DOHH2 (cell line): ENCODE measurements around the gene IRX6.

ENCODE experiments used
- H3F3A ChIP-seq: fragments of 200-600 bp; sonication (generic), shearing (Covaris generic); 2 replicates; pipeline ENCODE4 v1.6.0; 2016; ENCODE audit warnings: antibody characterized with exemption, mild to moderate bottlenecking; ENCODE audit not compliant: control insufficient read depth, insufficient read depth
- H3K27ac ChIP-seq: fragments of 200-600 bp; sonication (generic); 2 replicates; pipeline ENCODE4 v1.5.1; 2014; ENCODE audit warnings: low read depth, mild to moderate bottlenecking, low read length, moderate library complexity
- H3K27me3 ChIP-seq: fragments of 200-600 bp; sonication (generic); 2 replicates; pipeline ENCODE4 v1.6.1; 2014; ENCODE audit warnings: mild to moderate bottlenecking, low read length, mixed read lengths; ENCODE audit not compliant: control insufficient read depth
- H3K36me3 ChIP-seq: fragments of 200-600 bp; sonication (generic); 2 replicates; pipeline ENCODE4 v1.6.1; 2014; ENCODE audit warnings: mild to moderate bottlenecking, low read length, moderate library complexity, mixed read lengths; ENCODE audit not compliant: control insufficient read depth
- H3K4me1 ChIP-seq: fragments of 200-600 bp; sonication (generic); 2 replicates; pipeline ENCODE4 v1.6.1; 2014; ENCODE audit warnings: mild to moderate bottlenecking, low read length, mixed read lengths; ENCODE audit not compliant: control insufficient read depth
- H3K4me2 ChIP-seq: fragments of 200-600 bp; sonication (generic); 2 replicates; pipeline ENCODE4 v1.6.0; 2014; ENCODE audit warnings: mild to moderate bottlenecking, low read length, moderate library complexity
- H3K4me3 ChIP-seq: fragments of 200-600 bp; sonication (generic); 2 replicates; pipeline ENCODE4 v1.5.1; 2014; ENCODE audit warnings: mild to moderate bottlenecking, low read length, mixed read lengths
- H3K79me2 ChIP-seq: fragments of 200-600 bp; sonication (generic); 2 replicates; pipeline ENCODE4 v1.6.1; 2014; ENCODE audit warnings: mild to moderate bottlenecking, low read length, mixed read lengths; ENCODE audit not compliant: control insufficient read depth
- H3K9me2 ChIP-seq: fragments of 200-600 bp; sonication (generic); replicated peaks from 2 replicates; pipeline ENCODE4 v1.6.1; 2014; ENCODE audit warnings: mild to moderate bottlenecking, low read length, mixed read lengths; ENCODE audit not compliant: control insufficient read depth
- H3K9me3 ChIP-seq: fragments of 200-600 bp; sonication (generic); 2 replicates; pipeline ENCODE4 v1.6.1; 2014; ENCODE audit warnings: antibody characterized with exemption, low read length, mixed read lengths; ENCODE audit not compliant: control insufficient read depth, insufficient read depth
- H4K20me1 ChIP-seq: fragments of 200-600 bp; sonication (generic); 2 replicates; pipeline ENCODE4 v1.6.0; 2014; ENCODE audit warnings: low read depth, mild to moderate bottlenecking, antibody characterized with exemption, low read length, moderate library complexity; ENCODE audit not compliant: control insufficient read depth, insufficient read depth
- CTCF ChIP-seq: fragments of 200-600 bp; sonication (generic); IDR thresholded peaks from one replicate; pipeline ENCODE4 v1.5.1; 2014; ENCODE audit warnings: antibody characterized with exemption, mild to moderate bottlenecking, low read depth, low read length; ENCODE audit not compliant: poor library complexity, severe bottlenecking
- EZH2phosphoT487 ChIP-seq: fragments of 200-600 bp; sonication (generic); IDR thresholded peaks from 2 replicates; pipeline ENCODE4 v1.6.1; 2017; ENCODE audit warnings: borderline replicate concordance, mild to moderate bottlenecking, antibody characterized with exemption, low read length, moderate library complexity, mixed read lengths

IRX6 gene

GRCh38 chr16:55373489-55373832, 49.5 kb downstream of the IRX6 start:
- no peak overlapping the region for H3K4me2 ChIP-seq
- TF ChIP-seq CTCF, result no peak
- TF ChIP-seq EZH2phosphoT487, result no peak
- no peaks in the 10 kb centered on the region for H3K4me1 ChIP-seq
- H4K20me1 ChIP-seq, result no peaks in the 10 kb centered on the region
- no peak overlapping the region for H3K27ac ChIP-seq
- H3K36me3 ChIP-seq, result no peaks in the 10 kb centered on the region
- H3K4me3 ChIP-seq, result no peak overlapping the region
- H3K27me3 ChIP-seq, result peaks cover 13% of the 10 kb centered on the region
- H3K79me2 ChIP-seq, result no peaks in the 10 kb centered on the region
- H3F3A ChIP-seq, result no peaks in the 10 kb centered on the region
- H3K9me3 ChIP-seq, result no peaks in the 10 kb centered on the region
- no peaks in the 10 kb centered on the region for H3K9me2 ChIP-seq

- Histone ChIP-seq H3K27me3 (peaks cover 6% of the 10 kb centered on the region), H3K4me3 (no peak overlapping the region)
- TF ChIP-seq EZH2phosphoT487 (no peak), CTCF (no peak)
Measured at GRCh38 chr16:55376045-55376444, 52.0 kb downstream of the IRX6 start.

GRCh38 chr16:55376567-55377167, 52.7 kb downstream of the IRX6 start:
- Histone ChIP-seq H3K4me2 (no peak overlapping the region), H3K4me1 (no peaks in the 10 kb centered on the region), H4K20me1 (no peaks in the 10 kb centered on the region), H3K9me3 (no peaks in the 10 kb centered on the region), H3K27me3 (no peaks in the 10 kb centered on the region), H3K79me2 (no peaks in the 10 kb centered on the region), H3K27ac (no peak overlapping the region), H3K4me3 (no peak overlapping the region), H3K36me3 (no peaks in the 10 kb centered on the region), H3F3A (no peaks in the 10 kb centered on the region), H3K9me2 (no peaks in the 10 kb centered on the region)
- no peak for TF ChIP-seq EZH2phosphoT487
- no peak for TF ChIP-seq CTCF

More at GRCh38 chr16:55376045-55376444, 52.0 kb downstream of the IRX6 start:
- no peaks in the 10 kb centered on the region for H4K20me1 ChIP-seq
- H3K4me2 ChIP-seq, result no peak overlapping the region
- no peaks in the 10 kb centered on the region for H3K4me1 ChIP-seq
- no peak overlapping the region for H3K27ac ChIP-seq
- H3K36me3 ChIP-seq, result no peaks in the 10 kb centered on the region
- no peaks in the 10 kb centered on the region for H3K9me3 ChIP-seq
- H3K9me2 ChIP-seq, result no peaks in the 10 kb centered on the region
- no peaks in the 10 kb centered on the region for H3K79me2 ChIP-seq
- H3F3A ChIP-seq, result no peaks in the 10 kb centered on the region
